ENCODE results near the gene GREB1. TPM values are rescaled to one million over a fixed set of nuclear protein-coding genes. Genes with fewer than 3 reads are reported as not detected.

The GREB1 gene
- total and polyA plus RNA-seq, 2 of the 13 experiments (the other 11 are each of a cell fraction or from before 2014, with no cell fraction given), result 31.3 to 61.2 TPM

DNA sequence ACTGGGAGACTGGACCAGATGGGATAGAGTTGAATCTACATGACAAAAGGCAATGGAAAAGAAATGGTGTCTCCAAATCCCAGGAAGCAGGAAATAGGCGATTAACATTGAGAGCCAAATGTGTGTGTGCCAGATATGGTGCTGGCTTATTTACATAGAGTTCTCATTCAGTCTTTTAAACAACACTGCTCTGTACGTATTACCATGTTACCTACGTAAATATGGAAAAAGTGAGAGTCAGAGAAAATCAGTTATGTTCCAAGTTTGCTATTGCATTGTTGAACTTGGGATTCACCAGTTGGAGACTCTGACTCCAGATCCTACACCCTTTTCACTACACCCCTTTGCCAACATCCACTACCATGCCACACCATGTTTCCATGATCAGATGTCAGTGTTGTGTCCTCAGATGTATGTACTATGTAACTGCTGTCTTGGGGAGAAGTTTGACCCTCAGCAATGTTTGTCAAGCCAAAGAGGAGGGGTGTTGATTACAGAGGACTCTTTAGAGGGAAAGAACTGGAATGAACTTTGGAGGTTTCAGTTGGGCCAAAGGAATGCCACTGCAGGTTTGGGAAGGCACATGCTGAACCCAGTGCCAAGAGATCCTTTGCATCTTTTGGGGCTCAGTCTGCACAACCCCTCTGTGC lies 19.6 kb upstream of the GREB1 start (continued):
- TF ChIP-seq, protein P1, sequence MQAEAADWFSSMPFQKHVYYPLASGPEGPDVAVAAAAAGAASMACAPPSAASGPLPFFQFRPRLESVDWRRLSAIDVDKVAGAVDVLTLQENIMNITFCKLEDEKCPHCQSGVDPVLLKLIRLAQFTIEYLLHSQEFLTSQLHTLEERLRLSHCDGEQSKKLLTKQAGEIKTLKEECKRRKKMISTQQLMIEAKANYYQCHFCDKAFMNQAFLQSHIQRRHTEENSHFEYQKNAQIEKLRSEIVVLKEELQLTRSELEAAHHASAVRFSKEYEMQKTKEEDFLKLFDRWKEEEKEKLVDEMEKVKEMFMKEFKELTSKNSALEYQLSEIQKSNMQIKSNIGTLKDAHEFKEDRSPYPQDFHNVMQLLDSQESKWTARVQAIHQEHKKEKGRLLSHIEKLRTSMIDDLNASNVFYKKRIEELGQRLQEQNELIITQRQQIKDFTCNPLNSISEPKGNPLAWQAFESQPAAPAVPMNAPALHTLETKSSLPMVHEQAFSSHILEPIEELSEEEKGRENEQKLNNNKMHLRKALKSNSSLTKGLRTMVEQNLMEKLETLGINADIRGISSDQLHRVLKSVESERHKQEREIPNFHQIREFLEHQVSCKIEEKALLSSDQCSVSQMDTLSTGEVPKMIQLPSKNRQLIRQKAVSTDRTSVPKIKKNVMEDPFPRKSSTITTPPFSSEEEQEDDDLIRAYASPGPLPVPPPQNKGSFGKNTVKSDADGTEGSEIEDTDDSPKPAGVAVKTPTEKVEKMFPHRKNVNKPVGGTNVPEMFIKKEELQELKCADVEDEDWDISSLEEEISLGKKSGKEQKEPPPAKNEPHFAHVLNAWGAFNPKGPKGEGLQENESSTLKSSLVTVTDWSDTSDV (CRISPR knock-in tag; IDR thresholded peaks at IDR 0.05), result no peak
- TF ChIP-seq NFE2L2 (IDR thresholded peaks at IDR 0.05; ENCODE audit: low read length) (no peak), TOPORS (CRISPR knock-in tag; IDR thresholded peaks at IDR 0.05) (0 out of 2 replicates have a peak, but pooled peaks have one; percentile 61), TBL1XR1 (IDR thresholded peaks at IDR 0.05; ENCODE audit: borderline replicate concordance, low read length, partially characterized antibody) (no peak), ZNF430 (CRISPR knock-in tag; IDR thresholded peaks at IDR 0.05) (no peak), AKAP8 (CRISPR knock-in tag; IDR thresholded peaks at IDR 0.05) (no peak), TCF12 (IDR thresholded peaks at IDR 0.05) (no peak), TCF12 (CRISPR knock-in tag; IDR thresholded peaks at IDR 0.05) (no peak), ZNF496 (CRISPR knock-in tag; IDR thresholded peaks at IDR 0.05; ENCODE audit: insufficient replicate concordance) (no peak)
- TF ChIP-seq, protein P2, sequence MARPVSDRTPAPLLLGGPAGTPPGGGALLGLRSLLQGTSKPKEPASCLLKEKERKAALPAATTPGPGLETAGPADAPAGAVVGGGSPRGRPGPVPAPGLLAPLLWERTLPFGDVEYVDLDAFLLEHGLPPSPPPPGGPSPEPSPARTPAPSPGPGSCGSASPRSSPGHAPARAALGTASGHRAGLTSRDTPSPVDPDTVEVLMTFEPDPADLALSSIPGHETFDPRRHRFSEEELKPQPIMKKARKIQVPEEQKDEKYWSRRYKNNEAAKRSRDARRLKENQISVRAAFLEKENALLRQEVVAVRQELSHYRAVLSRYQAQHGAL (CRISPR knock-in tag; IDR thresholded peaks at IDR 0.05; ENCODE audit: not compliant biosample characterization), result no peak
- TF ChIP-seq, protein P3, sequence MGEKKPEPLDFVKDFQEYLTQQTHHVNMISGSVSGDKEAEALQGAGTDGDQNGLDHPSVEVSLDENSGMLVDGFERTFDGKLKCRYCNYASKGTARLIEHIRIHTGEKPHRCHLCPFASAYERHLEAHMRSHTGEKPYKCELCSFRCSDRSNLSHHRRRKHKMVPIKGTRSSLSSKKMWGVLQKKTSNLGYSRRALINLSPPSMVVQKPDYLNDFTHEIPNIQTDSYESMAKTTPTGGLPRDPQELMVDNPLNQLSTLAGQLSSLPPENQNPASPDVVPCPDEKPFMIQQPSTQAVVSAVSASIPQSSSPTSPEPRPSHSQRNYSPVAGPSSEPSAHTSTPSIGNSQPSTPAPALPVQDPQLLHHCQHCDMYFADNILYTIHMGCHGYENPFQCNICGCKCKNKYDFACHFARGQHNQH (CRISPR knock-in tag; IDR thresholded peaks at IDR 0.05), result no peak
- TF ChIP-seq, protein P4, sequence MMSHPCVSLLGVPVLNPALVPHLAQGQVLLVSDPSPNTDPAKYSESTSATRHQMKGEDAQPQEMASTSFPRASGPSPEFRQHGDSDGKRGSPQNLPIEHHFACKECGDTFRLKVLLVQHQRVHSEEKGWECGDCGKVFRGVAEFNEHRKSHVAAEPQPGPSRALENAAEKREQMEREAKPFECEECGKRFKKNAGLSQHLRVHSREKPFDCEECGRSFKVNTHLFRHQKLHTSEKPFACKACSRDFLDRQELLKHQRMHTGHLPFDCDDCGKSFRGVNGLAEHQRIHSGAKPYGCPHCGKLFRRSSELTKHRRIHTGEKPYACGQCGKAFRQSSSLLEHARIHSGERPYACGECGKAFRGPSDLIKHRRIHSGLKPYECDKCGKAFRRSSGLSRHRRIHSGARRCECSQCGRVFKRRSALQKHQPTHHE (CRISPR knock-in tag; IDR thresholded peaks at IDR 0.05; ENCODE audit: borderline replicate concordance), result no peak
- TF ChIP-seq, protein P5, sequence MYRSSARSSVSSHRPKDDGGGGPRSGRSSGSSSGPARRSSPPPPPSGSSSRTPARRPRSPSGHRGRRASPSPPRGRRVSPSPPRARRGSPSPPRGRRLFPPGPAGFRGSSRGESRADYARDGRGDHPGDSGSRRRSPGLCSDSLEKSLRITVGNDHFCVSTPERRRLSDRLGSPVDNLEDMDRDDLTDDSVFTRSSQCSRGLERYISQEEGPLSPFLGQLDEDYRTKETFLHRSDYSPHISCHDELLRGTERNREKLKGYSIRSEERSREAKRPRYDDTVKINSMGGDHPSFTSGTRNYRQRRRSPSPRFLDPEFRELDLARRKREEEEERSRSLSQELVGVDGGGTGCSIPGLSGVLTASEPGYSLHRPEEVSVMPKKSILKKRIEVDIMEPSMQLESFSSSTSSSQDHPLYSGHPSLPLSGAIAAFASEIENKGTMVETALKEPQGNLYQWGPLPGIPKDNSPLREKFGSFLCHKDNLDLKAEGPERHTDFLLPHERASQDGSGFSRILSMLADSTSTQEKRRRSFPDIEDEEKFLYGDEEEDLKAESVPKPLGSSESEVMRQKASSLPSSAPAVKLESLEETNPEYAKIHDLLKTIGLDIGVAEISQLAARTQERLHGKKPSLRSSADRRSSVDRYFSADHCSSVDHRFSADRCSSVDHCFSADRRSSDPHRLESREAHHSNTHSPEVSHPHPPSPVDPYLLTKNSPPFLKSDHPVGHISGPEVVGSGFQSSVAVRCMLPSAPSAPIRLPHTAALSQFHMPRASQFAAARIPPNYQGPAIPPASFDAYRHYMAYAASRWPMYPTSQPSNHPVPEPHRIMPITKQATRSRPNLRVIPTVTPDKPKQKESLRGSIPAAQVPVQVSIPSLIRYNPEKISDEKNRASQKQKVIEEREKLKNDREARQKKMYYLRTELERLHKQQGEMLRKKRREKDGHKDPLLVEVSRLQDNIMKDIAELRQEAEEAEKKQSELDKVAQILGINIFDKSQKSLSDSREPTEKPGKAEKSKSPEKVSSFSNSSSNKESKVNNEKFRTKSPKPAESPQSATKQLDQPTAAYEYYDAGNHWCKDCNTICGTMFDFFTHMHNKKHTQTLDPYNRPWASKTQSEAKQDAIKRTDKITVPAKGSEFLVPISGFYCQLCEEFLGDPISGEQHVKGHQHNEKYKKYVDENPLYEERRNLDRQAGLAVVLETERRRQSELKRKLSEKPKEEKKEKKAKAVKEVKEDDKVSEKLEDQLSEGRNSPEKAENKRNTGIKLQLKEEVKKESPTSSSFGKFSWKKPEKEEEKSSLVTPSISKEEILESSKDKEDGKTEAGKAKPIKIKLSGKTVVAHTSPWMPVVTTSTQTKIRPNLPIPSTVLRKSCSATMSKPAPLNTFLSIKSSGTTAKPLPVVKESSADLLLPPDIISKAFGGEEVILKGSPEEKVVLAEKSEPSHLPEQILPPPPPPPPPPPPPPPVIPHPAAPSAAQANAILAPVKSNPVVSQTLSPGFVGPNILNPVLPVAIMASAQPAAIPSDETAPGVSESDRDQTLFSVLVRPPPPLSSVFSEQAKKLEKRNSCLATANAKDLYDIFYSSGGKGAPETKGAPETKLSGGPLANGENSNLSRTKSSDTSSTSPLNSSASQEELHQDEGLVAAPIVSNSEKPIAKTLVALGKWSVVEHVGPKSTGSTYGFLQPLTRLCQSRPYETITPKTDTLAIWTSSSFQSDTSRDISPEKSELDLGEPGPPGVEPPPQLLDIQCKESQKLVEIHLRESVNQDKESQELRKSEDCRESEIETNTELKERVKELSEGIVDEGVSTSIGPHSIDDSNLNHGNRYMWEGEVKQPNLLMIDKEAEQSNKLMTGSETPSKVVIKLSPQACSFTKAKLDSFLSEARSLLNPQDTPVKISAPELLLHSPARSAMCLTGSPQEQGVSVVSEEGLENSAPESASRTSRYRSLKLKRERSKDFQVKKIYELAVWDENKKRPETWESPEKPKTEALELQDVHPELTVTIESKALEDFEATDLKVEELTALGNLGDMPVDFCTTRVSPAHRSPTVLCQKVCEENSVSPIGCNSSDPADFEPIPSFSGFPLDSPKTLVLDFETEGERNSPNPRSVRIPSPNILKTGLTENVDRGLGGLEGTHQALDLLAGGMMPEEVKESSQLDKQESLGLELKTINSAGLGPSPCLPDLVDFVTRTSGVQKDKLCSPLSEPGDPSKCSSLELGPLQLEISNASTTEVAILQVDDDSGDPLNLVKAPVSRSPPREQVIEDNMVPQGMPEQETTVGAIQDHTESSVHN (CRISPR knock-in tag; IDR thresholded peaks at IDR 0.05), result no peak

Measured in HepG2 (cell line).